Body of pancreas (tissue), 4 donors: Measurements from ENCODE around the gene TAF3.

Experiments used
- POLR2A ChIP-seq, 3 donors: fragments of 450-650 bp; IDR thresholded peaks; one replicate each; pipeline ENCODE4 v1.6.1; 2016; ENCODE audit warnings: antibody characterized with exemption in 3 of 3, mild to moderate bottlenecking in 2 of 3
- TF ChIP-seq, protein P1 (sequence below), 7 experiments: fragments of 450-650 bp in 4 of 7; fragments of 200-600 bp in 3 of 7; sonication (generic) in 3 of 7; IDR thresholded peaks; one replicate each; pipeline ENCODE4 v1.5.1; 2016 to 2019; ENCODE audit warnings: antibody characterized with exemption in 7 of 7

DNA sequence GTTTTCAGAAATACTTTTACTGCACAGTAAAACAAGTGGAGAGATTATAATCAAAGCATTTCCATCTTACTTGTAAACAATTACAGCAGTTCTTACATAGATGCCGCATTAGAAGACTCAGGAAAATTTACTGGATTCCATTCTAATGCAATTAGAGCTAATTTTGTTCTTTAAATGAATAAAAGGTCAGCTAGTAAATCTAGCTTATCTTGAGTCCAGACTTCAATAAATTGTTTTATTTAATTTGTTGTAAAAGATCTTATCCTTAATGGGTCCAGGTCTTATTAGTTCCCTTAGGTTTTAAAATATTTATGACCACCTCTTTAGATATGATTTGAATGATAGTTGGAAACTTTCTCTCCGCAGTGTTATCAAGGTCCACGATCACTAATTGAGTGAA lies 166.0 kb downstream of the TAF3 start:
- TF ChIP-seq, protein P1, sequence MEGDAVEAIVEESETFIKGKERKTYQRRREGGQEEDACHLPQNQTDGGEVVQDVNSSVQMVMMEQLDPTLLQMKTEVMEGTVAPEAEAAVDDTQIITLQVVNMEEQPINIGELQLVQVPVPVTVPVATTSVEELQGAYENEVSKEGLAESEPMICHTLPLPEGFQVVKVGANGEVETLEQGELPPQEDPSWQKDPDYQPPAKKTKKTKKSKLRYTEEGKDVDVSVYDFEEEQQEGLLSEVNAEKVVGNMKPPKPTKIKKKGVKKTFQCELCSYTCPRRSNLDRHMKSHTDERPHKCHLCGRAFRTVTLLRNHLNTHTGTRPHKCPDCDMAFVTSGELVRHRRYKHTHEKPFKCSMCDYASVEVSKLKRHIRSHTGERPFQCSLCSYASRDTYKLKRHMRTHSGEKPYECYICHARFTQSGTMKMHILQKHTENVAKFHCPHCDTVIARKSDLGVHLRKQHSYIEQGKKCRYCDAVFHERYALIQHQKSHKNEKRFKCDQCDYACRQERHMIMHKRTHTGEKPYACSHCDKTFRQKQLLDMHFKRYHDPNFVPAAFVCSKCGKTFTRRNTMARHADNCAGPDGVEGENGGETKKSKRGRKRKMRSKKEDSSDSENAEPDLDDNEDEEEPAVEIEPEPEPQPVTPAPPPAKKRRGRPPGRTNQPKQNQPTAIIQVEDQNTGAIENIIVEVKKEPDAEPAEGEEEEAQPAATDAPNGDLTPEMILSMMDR (IDR thresholded peaks at IDR 0.05): no peak
- no peak for TF ChIP-seq POLR2A (IDR thresholded peaks at IDR 0.05)
